SJCRH30 (cell line): ENCODE results near the gene SEPTIN10. TPM values are rescaled to one million over a fixed set of nuclear protein-coding genes. Genes with fewer than 3 reads are reported as not detected.

Experiments used
- DNase-seq, 2 experiments: peaks; one replicate each; pipeline ENCODE4 v3.0.0-alpha.2; 2015 to 2020
- H3K27ac ChIP-seq: fragments of 250-450 bp; sonication (Bioruptor Pico); 2 replicates; pipeline ENCODE4 v1.5.1; 2020; ENCODE audit warnings: mild to moderate bottlenecking, moderate library complexity
- H3K27me3 ChIP-seq: fragments of 250-450 bp; sonication (Bioruptor Pico); 2 replicates; pipeline ENCODE4 v1.5.1; 2020; ENCODE audit warnings: mild to moderate bottlenecking, moderate library complexity
- H3K36me3 ChIP-seq: fragments of 250-450 bp; sonication (Bioruptor Pico); 2 replicates; pipeline ENCODE4 v1.5.1; 2020; ENCODE audit warnings: mild to moderate bottlenecking, moderate library complexity
- H3K4me1 ChIP-seq: fragments of 250-450 bp; sonication (Bioruptor Pico); 2 replicates; pipeline ENCODE4 v1.5.1; 2020; ENCODE audit warnings: mild to moderate bottlenecking, moderate library complexity
- H3K4me3 ChIP-seq: fragments of 250-450 bp; sonication (Bioruptor Pico); 2 replicates; pipeline ENCODE4 v1.5.1; 2020; ENCODE audit warnings: mild to moderate bottlenecking, moderate library complexity
- H3K9me3 ChIP-seq: fragments of 250-450 bp; sonication (Bioruptor Pico); replicated peaks from 2 replicates; pipeline ENCODE4 v1.5.1; 2020; ENCODE audit warnings: mild to moderate bottlenecking, moderate library complexity
- total RNA-seq: library from RNA; depleted of rRNA; stranded (reverse); fragments of >200 nt; shearing (Covaris generic); gene quantifications from 2 replicates; pipeline ENCODE4 v1.2.3, GENCODE V29; 2014

SEPTIN10 gene
- total RNA-seq, 1 experiment from 2014 or later = 72.5 TPM

- no peaks in the 10 kb centered on the region for H3K36me3 ChIP-seq
- H3K27me3 ChIP-seq = no peaks in the 10 kb centered on the region; the same call in 1 of the 2 replicates
- no peak overlapping the region for H3K27ac ChIP-seq
- H3K4me3 ChIP-seq = no peak overlapping the region
- no peaks in the 10 kb centered on the region for H3K4me1 ChIP-seq
- no peak for DNase-seq
- H3K9me3 ChIP-seq = no peaks in the 10 kb centered on the region
These were observed 96.5 kb downstream of the SEPTIN10 start for GRCh38 chr2:109517118-109517889.

GRCh38 chr2:109516445-109517117 lies 97.2 kb downstream of the SEPTIN10 start:
- no peaks in the 10 kb centered on the region for H3K4me1 ChIP-seq
- H3K27me3 ChIP-seq = no peaks in the 10 kb centered on the region; the same call in 1 of the 2 replicates
- no peaks in the 10 kb centered on the region for H3K36me3 ChIP-seq
- DNase-seq = peak; percentile 64 to 79
- H3K27ac ChIP-seq = no peak overlapping the region
- no peaks in the 10 kb centered on the region for H3K9me3 ChIP-seq
- H3K4me3 ChIP-seq = no peak overlapping the region

- H3K9me3 ChIP-seq = no peaks in the 10 kb centered on the region
- H3K36me3 ChIP-seq = no peaks in the 10 kb centered on the region
- no peak for DNase-seq
- H3K27me3 ChIP-seq = no peaks in the 10 kb centered on the region; the same call in 1 of the 2 replicates
- H3K4me1 ChIP-seq = no peaks in the 10 kb centered on the region
- H3K4me3 ChIP-seq = no peak overlapping the region
- no peak overlapping the region for H3K27ac ChIP-seq
These were observed 98.9 kb downstream of the SEPTIN10 start for GRCh38 chr2:109514857-109515256.

- Histone ChIP-seq H3K27ac (no peak overlapping the region), H3K4me1 (no peaks in the 10 kb centered on the region), H3K27me3 (no peaks in the 10 kb centered on the region; the same call in 1 of the 2 replicates), H3K9me3 (no peaks in the 10 kb centered on the region), H3K4me3 (no peak overlapping the region), H3K36me3 (no peaks in the 10 kb centered on the region)
- no peak for DNase-seq
These were observed 99.8 kb downstream of the SEPTIN10 start for GRCh38 chr2:109513749-109514588.

GRCh38 chr2:109513230-109513629 lies 100.5 kb downstream of the SEPTIN10 start:
- H3K4me1 ChIP-seq = no peaks in the 10 kb centered on the region
- no peak overlapping the region for H3K4me3 ChIP-seq
- no peak for DNase-seq
- H3K27ac ChIP-seq = no peak overlapping the region
- H3K36me3 ChIP-seq = no peaks in the 10 kb centered on the region
- no peaks in the 10 kb centered on the region; the same call in 1 of the 2 replicates for H3K27me3 ChIP-seq
- H3K9me3 ChIP-seq = no peaks in the 10 kb centered on the region

- Histone ChIP-seq H3K4me3 (no peak overlapping the region), H3K36me3 (no peaks in the 10 kb centered on the region), H3K9me3 (no peaks in the 10 kb centered on the region), H3K27ac (no peak overlapping the region), H3K4me1 (no peaks in the 10 kb centered on the region), H3K27me3 (no peaks in the 10 kb centered on the region; the same call in 1 of the 2 replicates)
- DNase-seq = no peak
These were observed 101.7 kb downstream of the SEPTIN10 start for GRCh38 chr2:109512076-109512475.

GRCh38 chr2:109511168-109511567 lies 102.6 kb downstream of the SEPTIN10 start:
- H3K27me3 ChIP-seq = no peaks in the 10 kb centered on the region; the same call in 1 of the 2 replicates
- no peaks in the 10 kb centered on the region for H3K9me3 ChIP-seq
- no peak overlapping the region for H3K27ac ChIP-seq
- DNase-seq = no peak
- H3K4me3 ChIP-seq = no peak overlapping the region
- no peaks in the 10 kb centered on the region for H3K36me3 ChIP-seq
- H3K4me1 ChIP-seq = no peaks in the 10 kb centered on the region

- Histone ChIP-seq H3K9me3 (no peaks in the 10 kb centered on the region), H3K36me3 (no peaks in the 10 kb centered on the region), H3K27ac (no peak overlapping the region), H3K4me1 (no peaks in the 10 kb centered on the region), H3K27me3 (no peaks in the 10 kb centered on the region; the same call in 1 of the 2 replicates), H3K4me3 (no peak overlapping the region)
- DNase-seq = peak; percentile 68 to 85
These were observed 103.4 kb downstream of the SEPTIN10 start for GRCh38 chr2:109510136-109511028.

- no peak overlapping the region for H3K4me3 ChIP-seq
- H3K27ac ChIP-seq = no peak overlapping the region
- H3K9me3 ChIP-seq = no peaks in the 10 kb centered on the region
These were observed 105.2 kb downstream of the SEPTIN10 start for GRCh38 chr2:109508556-109508955.

GRCh38 chr2:109507828-109508227 lies 105.9 kb downstream of the SEPTIN10 start:
- no peaks in the 10 kb centered on the region for H3K4me1 ChIP-seq
- no peaks in the 10 kb centered on the region for H3K36me3 ChIP-seq
- no peaks in the 10 kb centered on the region for H3K9me3 ChIP-seq
- no peak for DNase-seq
- H3K27me3 ChIP-seq = no peaks in the 10 kb centered on the region
- no peak overlapping the region for H3K4me3 ChIP-seq
- H3K27ac ChIP-seq = no peak overlapping the region

More at GRCh38 chr2:109508556-109508955, 105.2 kb downstream of the SEPTIN10 start:
- Histone ChIP-seq H3K4me1 (no peaks in the 10 kb centered on the region), H3K36me3 (no peaks in the 10 kb centered on the region), H3K27me3 (no peaks in the 10 kb centered on the region)
- DNase-seq = no peak

GRCh38 chr2:109507217-109507616 lies 106.5 kb downstream of the SEPTIN10 start:
- H3K27ac ChIP-seq = no peak overlapping the region
- H3K36me3 ChIP-seq = no peaks in the 10 kb centered on the region
- H3K4me1 ChIP-seq = no peaks in the 10 kb centered on the region
- no peak for DNase-seq
- no peak overlapping the region for H3K4me3 ChIP-seq
- no peaks in the 10 kb centered on the region for H3K27me3 ChIP-seq
- H3K9me3 ChIP-seq = no peaks in the 10 kb centered on the region

- peaks cover 16% of the 10 kb centered on the region for H3K4me1 ChIP-seq
These were observed 110.6 kb downstream of the SEPTIN10 start for GRCh38 chr2:109503191-109503590.

GRCh38 chr2:109501461-109501860 lies 112.3 kb downstream of the SEPTIN10 start:
- H3K4me1 ChIP-seq = peaks cover 32% of the 10 kb centered on the region
- no peaks in the 10 kb centered on the region for H3K27me3 ChIP-seq
- no peak overlapping the region for H3K4me3 ChIP-seq
- DNase-seq = no peak
- no peak overlapping the region for H3K27ac ChIP-seq
- no peaks in the 10 kb centered on the region for H3K36me3 ChIP-seq
- no peaks in the 10 kb centered on the region for H3K9me3 ChIP-seq

More at GRCh38 chr2:109503191-109503590, 110.6 kb downstream of the SEPTIN10 start:
- no peaks in the 10 kb centered on the region for H3K27me3 ChIP-seq
- H3K36me3 ChIP-seq = no peaks in the 10 kb centered on the region
- DNase-seq = no peak
- no peak overlapping the region for H3K27ac ChIP-seq
- H3K9me3 ChIP-seq = no peaks in the 10 kb centered on the region
- H3K4me3 ChIP-seq = no peak overlapping the region

- Histone ChIP-seq H3K9me3 (no peaks in the 10 kb centered on the region), H3K27ac (no peak overlapping the region), H3K4me1 (peaks cover 32% of the 10 kb centered on the region), H3K4me3 (no peak overlapping the region), H3K27me3 (no peaks in the 10 kb centered on the region), H3K36me3 (no peaks in the 10 kb centered on the region)
- DNase-seq = no peak
These were observed 112.9 kb downstream of the SEPTIN10 start for GRCh38 chr2:109500910-109501309.
